ENCODE measurements around the gene SMCHD1. TPM values are rescaled to one million over a fixed set of nuclear protein-coding genes. Genes with fewer than 3 reads are reported as not detected.
"Not testable (repeated sequence)": the region's sequence is repeated elsewhere in the genome, so short reads cannot be mapped to it uniquely, and the experiment has no call there.

The SMCHD1 gene
- total RNA-seq, 1 donor from 2014 or later: 25.2 TPM

DNA sequence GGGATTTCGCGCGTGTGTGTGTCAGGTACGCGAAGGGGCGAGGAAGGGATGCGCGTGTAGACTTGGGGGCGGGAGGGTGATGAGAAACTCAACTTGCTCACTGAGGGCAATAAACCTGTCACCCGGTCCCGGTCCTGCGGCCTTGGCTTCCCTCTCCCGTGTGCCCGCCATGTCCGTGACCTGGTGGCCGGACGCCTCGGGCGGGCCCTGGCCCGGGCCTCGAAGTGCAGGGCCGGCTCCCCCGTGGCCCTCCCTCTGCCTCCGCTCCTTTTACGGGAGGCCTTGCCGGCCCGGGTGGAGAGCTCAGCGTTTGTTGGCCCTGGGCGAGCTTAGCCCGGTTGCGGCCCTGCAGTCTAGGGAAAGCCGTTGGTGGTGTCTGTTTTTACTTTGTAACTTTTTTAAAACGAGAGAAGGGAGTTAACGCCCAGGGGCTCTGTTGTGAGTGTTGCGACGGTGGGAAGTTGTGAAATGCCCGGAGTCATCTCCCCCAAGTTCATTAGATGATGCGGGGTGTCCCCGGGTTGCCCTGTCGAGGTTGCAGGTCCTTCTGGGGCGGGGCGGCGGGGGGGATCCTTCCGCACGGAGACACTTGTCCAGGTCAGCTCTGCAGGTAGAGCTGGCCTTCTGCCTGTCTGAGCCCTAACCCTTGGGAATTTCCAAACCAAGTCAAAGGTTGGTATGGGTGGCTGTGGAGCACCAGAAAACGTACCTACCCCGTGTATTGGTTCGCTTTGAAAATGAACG lies 883 bp downstream of the SMCHD1 start:
- intact Hi-C loops (cut with DNase I): no loop called here
- ATAC-seq (peak; percentile 66), DNase-seq (ENCODE audit: missing footprints) (peak; percentile 82)

DNA sequence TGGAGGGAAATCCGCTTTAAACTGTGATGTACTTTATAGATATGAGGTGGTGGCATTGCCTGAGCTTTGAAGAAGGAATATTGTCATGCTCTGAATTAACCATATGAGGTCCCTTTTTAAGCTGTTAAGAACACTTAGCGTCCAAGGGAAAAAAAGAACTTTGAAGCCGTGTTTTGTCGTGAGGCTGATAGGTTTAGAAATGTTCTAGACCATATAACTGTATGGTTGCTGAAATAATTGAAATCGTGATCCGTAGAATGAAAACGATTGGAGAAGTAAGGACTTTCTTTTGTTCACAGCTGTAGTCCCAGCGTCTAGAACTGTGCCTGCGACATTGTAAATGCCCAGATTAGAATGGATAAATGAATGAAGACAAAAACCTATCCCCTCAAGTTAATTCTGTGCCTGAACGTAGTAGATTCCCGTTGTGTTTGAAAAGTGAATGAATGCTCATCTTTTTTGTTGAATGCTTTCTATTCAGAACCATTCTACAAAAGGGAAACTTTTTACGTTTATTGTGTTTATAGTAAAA lies 1.5 kb downstream of the SMCHD1 start:
- no peak for ATAC-seq
- intact Hi-C loops (cut with DNase I): no loop called here
- no peak for DNase-seq (ENCODE audit: missing footprints)

DNA sequence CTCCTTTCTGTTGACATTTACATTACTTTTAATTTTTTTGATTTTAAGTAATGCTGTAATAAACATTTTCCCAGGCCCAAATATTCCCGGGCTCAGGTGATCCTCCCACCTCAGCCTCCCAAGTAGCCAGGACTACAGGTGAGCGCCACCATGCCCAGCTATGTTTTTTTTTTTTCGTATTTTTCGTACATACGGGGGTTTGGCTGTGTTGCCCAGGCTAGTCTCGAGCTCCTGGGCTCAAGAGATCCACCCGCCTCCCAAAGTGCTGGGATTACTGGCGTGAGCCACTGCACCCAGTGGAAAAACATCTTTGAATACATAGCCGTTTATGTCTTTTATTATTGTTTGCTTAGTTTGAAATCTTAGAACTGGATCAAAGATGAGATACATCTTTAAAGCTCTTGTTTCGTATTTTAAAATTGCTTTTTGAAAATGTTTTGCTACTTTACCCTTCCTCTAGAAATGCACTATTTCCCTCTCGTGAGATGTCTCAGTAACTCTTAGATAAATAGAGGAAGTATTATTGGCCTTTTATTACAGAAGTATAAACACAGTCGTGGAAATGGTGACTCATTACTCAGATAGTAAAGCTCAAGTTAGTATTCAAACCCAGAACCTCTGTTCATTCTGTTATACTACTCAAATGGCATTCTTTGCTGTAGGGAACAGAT lies 2.4 kb downstream of the SMCHD1 start:
- ATAC-seq: no peak
- DNase-seq (ENCODE audit: missing footprints): peak; percentile 37
- intact Hi-C loops (cut with DNase I): no loop called here

DNA sequence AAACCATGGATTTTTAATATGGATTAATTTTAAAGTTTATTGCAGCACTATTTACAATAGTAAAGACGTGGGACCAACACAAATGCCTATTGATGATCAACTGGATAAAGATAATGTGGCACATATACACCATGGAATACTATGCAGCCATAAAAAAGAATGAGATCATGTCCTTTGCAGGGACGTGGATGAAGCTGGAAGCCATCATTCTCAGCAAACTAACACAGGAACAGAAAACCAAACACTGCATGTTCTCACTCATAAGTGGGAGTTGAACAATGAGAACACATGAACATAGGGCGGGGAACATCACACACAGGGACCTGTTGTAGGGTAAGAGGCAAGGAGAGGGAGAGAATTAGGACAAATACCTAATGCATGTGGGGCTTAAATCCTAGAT lies 5.3 kb downstream of the SMCHD1 start:
- DNase-seq (ENCODE audit: missing footprints); ATAC-seq; intact Hi-C loops (cut with DNase I): not testable (repeated sequence)

DNA sequence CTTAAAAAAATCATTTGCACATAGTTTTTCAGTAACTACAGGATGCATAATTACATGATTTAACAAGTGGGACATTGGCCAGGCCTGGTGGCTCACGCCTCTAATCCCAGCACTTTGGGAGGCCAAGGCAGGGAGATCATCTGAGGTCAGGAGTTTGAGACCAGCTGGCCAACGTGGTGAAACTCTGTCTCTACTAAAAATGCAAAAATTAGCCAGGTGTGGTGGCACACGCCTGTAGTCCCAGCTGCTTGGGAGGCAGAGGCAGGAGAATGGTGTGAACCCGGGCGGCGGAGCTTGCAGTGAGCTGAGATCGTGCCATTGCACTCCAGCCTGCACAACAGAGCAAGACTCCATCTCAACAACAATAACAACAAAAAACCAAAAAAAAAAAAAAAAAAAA lies 6.8 kb downstream of the SMCHD1 start:
- ATAC-seq; intact Hi-C loops (cut with DNase I): not testable (repeated sequence)
- DNase-seq (ENCODE audit: missing footprints): peak; percentile 60

DNA sequence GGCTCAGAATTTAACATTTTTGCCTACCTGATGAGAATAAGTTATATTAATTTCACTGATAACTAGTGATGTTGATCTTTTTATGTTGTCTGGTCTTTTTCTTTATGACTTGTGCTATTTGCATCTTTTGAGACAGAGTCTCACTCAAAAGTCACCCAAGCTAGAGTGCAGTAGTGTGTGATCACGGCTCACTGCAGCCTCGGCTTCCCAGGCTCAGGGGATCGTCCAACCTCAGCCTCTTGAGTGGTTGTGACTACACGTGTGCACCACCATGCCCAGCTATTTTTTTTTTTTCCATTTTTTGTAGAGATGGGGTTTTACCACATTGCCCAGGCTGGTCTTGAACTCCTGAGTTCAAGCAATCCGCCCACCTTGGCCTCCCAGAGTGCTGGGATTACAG lies 7.5 kb downstream of the SMCHD1 start:
- intact Hi-C loops (cut with DNase I): no loop called here
- DNase-seq (ENCODE audit: missing footprints) (no peak), ATAC-seq (no peak)

DNA sequence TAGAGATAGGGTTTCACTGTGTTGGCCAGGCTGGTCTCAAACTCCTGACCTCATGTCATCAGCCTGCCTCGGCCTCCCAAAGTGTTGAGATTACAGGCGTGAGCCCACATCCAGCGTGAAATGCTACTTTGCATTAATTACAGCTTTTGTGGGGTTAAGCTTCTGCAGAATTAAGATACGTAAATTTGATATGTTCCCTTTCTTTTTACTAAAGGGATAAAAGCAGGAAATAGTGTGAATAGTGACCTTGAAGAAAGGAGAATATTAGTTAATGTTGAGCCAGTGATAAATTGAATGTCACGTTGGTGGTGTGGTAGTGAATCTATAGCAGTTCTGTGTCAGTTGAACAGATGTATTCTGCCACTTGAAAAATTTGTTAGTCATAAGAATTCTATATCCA lies 16.9 kb downstream of the SMCHD1 start:
- DNase-seq (ENCODE audit: missing footprints) (no peak), ATAC-seq (no peak)
- intact Hi-C loops (cut with DNase I): no loop called here

DNA sequence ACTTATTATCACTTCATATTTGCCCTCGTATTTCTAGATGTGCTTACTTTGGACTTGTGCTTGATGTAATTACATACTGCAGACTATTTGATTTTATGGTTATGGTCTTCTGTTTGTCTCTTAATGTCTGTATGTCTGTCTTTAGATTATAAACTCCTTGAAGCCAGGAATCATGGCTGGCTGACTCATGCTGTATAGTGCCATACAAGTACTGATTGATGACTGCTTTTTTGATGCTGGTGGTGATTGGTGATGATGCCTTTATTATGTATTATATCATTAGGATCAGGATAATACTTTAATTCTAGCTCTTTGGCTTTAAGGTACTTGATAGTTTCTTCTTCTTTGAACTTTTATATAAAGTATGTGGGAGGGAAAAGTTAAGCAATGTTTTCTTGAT lies 17.3 kb downstream of the SMCHD1 start:
- ATAC-seq: no peak
- intact Hi-C loops (cut with DNase I): no loop called here
- no peak for DNase-seq (ENCODE audit: missing footprints)

DNA sequence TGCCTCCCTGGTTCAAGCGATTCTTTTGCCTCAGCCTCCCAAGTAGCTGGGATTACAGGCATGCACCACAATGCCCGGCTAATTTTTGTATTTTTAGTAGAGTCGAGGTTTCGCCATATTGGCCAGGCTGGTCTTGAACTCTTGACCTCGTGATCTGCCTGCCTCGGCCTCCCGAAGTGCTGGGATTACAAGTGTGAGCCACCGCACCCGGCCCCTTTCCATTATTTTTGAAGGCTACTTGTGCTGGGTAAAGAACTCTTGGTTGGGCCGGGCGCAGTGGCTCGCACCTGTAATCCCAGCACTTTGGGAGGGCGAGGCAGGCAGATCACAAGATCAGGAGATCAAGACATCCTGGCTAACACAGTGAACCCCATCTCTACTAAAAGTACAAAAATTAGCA lies 23.4 kb downstream of the SMCHD1 start:
- intact Hi-C loops (cut with DNase I); DNase-seq (ENCODE audit: missing footprints); ATAC-seq: not testable (repeated sequence)

DNA sequence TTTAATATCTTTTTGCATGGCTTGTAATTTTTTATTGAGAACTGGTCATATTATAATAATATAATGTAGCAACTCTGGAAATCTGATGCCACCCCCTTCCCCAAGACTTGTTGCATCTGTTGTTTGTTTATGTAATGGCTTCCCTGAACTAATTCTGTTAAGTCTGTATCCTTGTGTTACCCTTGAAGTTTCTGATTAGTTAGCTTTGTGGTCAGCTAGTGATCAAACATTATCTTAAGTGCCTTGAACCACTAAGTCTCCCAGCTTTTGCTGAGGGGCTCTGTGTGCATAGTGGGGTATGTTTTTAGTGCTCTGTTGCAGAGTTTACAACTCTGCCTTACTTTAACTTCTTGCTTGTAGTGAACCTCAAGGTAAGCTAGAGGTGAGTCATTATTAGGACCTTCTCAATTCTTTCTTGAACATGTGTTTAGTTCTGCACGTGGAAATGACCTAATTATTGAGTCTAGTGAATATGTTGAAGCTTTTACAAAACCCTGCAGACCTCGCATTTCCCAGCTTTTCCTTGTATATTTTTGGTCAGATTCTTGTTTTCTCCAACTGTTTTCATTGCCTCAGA lies 24.8 kb downstream of the SMCHD1 start:
- intact Hi-C loops (cut with DNase I): no loop called here
- DNase-seq (ENCODE audit: missing footprints): no peak
- no peak for ATAC-seq

DNA sequence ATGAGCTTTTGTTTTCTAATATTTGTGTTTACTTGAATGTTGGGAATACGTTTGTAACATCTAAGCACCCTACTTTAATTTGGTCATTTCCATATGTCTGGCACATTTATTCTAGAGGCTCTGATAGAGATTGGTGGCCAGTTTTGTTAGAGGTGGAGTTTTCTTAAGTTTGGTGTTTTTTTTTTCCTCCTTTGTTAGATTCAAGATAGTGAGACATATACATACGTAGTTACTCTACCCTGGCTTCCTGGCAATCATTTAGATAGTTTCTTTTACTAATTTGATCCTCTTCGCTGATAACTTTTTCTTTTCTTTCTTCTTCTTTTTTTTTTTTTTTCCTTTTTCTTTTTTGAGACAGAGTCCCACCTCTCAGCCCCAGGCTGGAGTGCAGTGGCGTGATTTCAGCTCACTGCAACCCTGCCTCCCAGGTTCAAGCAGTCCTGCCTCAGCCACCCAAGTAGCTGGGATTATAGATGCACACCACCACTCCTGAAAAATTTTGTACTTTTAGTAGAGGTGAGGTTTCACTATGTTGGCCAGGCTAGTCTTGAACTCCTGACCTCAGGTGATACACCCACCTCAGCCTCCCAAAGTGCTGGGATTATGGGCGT lies 26.6 kb downstream of the SMCHD1 start:
- DNase-seq (ENCODE audit: missing footprints) (no peak), ATAC-seq (no peak)
- intact Hi-C loops (cut with DNase I): no loop called here

DNA sequence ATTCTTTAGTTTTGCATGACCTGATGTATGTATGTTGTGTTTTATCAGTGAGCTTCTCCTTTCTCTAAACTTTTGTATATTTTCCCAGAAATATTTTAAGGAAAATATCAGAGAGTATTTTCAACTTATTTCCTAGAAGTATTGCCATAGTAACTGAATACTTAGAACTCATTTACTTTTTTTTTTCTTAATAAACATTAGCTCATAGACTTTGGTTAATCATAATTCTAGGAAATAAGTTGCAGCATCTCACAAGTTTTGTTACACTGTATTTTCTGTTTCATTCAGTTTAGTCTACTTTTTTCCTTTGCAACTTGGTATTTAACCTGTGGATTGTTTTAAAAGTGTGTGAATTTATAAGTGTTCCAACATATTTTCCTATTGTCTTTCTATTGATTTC lies 27.5 kb downstream of the SMCHD1 start:
- DNase-seq (ENCODE audit: missing footprints) (no peak), ATAC-seq (no peak)
- intact Hi-C loops (cut with DNase I): no loop called here

DNA sequence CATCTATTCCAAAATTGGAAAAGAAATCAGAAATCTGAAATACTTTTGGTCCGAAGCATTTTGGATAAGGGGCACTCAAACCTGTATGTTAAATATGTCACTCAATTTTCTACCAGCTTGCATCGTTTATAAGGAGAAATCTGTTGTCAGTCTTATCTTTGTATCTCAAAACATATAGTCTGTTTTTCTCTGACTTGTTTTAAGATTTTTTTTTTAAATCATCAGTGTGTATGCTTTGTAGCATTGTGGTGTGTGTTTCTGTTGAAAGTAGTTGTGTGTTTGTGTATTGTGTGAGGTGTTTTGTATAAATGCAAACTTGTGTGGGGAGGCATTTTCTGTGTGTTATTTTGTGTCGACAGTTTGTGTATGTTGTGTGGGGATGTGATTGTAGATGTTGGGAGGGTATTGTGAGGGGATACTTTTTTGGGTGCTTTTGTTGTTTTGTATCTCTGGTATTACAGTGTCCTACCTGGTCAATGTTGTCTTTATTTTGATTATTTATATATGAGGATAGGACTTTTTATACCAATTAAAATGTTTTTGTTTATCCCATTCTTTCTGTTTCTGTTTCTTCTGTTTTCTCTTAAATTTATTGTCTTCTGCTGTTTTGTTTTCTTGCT lies 30.9 kb downstream of the SMCHD1 start:
- ATAC-seq: no peak
- DNase-seq (ENCODE audit: missing footprints): no peak
- intact Hi-C loops (cut with DNase I): no loop called here

DNA sequence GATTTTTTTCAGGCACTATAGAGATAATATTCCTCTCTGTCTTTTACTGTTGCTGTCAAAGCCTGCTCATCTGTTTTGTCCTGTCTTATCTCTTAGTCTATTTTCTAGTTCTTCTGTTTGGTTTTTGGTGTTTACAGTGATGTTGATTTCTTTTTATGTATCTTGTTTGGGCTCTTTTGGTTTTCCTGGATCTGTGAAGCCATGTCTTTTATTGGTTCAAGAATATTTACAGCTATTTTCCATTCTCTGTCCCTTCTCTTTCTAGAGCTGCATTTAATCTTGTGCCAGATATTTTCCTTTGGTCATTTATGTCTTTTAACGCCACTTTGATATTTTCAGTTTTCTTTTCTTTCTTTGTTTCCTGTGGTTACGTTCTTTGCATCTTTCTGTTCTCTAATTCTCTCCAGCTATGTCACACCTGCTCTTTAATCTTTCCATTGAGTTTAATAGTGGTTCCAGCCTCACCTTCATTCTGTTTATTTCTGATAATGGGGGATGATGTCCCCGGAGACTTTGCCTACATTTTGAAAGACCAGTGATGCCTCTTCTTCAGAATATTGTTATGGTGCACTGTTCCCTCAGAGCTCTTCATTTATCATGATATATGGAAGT lies 32.0 kb downstream of the SMCHD1 start:
- ATAC-seq (no peak), DNase-seq (ENCODE audit: missing footprints) (no peak)

DNA sequence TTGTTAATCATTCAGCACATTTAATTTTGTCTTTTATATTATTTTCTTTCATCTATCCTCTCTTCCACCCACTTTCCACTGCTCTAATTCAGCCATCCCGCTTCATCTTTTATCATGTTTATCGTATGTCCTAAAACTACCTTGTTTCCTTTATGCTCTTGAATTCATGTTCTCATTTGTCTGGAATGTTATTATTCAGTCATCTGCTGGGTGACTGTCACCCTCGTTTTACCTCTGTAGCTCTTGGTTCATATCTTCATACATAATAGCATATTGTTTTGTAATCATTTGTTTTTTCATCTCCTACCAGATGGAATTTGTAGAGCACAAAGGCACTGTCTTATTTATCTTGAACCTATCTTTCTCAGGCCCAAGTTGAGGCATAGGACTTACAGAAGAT lies 37.0 kb downstream of the SMCHD1 start:
- ATAC-seq: no peak

More for the DNA sequence above, 32.0 kb downstream of the SMCHD1 start:
- intact Hi-C loops (cut with DNase I): no loop called here

DNA sequence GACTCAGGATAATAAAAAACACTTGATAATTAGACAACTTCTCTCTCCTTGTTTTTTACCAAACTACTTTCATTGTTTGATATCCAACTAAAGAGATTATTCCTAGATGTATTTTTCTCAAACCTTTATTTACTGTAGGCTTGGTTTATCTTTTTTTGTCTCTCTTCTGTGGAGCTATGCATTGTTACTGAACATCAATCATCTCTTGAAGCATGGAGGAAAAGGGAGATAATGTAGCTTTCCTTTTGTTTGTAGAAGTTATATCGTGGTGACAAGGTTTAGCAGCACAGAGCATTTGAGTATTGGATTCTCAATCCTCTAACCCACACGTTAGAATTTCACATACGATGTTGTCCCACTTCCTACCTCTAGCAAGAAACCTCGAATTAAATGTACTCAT lies 41.7 kb downstream of the SMCHD1 start:
- no peak for DNase-seq (ENCODE audit: missing footprints)

More for the DNA sequence above, 37.0 kb downstream of the SMCHD1 start:
- intact Hi-C loops (cut with DNase I): no loop called here
- DNase-seq (ENCODE audit: missing footprints): no peak

DNA sequence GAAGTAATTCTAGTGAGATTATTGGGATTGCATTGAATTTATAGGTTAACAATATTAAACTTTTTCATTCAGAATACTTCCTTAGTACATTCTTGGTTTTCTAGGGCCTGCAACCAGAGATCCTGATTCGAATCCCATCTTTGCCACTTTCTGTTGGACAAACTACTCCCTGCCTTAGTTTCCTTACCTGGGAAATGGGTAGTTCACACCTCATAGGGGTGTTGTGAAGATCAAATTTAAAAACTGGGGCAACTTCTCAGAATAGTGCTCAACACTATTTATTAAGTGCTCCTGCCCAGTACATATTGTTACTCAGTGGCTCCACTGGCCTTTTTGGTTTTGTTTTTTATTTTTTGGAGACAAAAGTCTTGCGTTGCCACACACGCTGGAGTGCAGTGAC lies 43.5 kb downstream of the SMCHD1 start:
- intact Hi-C loops (cut with DNase I): no loop called here
- no peak for ATAC-seq
- no peak for DNase-seq (ENCODE audit: missing footprints)

More for the DNA sequence above, 41.7 kb downstream of the SMCHD1 start:
- intact Hi-C loops (cut with DNase I): no loop called here
- no peak for ATAC-seq

DNA sequence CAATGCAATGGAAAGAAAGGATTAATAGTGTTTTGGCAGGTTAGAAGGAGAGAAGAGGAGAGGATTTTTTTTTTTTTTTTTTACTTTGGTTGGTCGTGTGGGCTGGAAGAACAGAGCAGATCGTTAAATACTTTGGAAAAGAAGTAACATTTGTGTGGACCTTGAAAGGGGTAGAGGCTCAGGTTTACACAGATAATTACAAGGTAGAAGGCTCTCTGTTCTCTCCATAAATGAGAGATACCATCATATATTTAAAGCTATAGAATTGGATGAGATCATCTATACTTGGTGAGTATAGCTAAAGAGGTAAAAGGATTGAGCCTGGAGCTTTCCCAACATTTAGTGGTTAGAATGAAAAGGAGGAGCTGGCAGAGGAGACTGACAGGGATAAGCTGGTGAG lies 49.0 kb downstream of the SMCHD1 start:
- ATAC-seq (no peak), DNase-seq (ENCODE audit: missing footprints) (no peak)
- intact Hi-C loops (cut with DNase I): no loop called here

DNA sequence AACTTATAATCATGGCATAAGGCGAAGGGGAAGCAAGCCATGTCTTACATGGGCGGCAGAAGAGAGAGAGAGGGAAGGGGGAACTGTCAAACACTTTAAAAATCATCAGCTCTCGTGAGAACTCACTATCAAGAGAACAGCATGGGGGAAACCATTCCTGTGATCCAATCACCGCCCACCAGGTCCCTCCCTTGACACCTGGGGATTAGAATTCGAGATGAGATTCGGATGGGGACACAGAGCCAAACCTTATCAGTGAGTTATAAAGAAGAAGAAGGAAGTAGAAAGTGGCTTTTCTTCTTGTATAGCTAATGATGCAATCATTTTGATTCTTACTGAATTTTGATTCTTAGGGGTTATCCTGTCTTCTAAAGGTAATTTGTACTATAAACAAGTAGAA lies 51.4 kb downstream of the SMCHD1 start:
- no peak for ATAC-seq
- intact Hi-C loops (cut with DNase I): no loop called here
- DNase-seq (ENCODE audit: missing footprints): no peak

Data from Right ventricle myocardium inferior (tissue), 1 donor.